GM23248 (cell line): ENCODE measurements around the gene MIAT. TPM values are rescaled to one million over a fixed set of nuclear protein-coding genes. Genes with fewer than 3 reads are reported as not detected.
A peak's percentile ranks its signal among the peaks of the same experiment; 100 is the strongest.
"Not testable (repeated sequence)": the region's sequence is repeated elsewhere in the genome, so short reads cannot be mapped to it uniquely, and the experiment has no call there.

ENCODE experiments used
- DNase-seq: peaks from one replicate; pipeline ENCODE4 v3.0.0-alpha.2; 2015
- H2AFZ ChIP-seq: fragments of 200-600 bp; sonication (generic); 2 replicates; pipeline ENCODE4 v1.6.1; 2016; ENCODE audit warnings: antibody characterized with exemption
- H3F3A ChIP-seq: fragments of 200-600 bp; sonication (generic); 2 replicates; pipeline ENCODE4 v1.6.1; 2016; ENCODE audit warnings: mild to moderate bottlenecking, antibody characterized with exemption, mixed run types; ENCODE audit not compliant: insufficient read depth
- H3K27ac ChIP-seq: fragments of 200-600 bp; sonication (generic); 2 replicates; pipeline ENCODE4 v1.5.1; 2016; ENCODE audit warnings: mild to moderate bottlenecking
- H3K27me3 ChIP-seq: fragments of 200-600 bp; sonication (generic); replicated peaks from 2 replicates; pipeline ENCODE4 v1.6.1; 2016; ENCODE audit warnings: mild to moderate bottlenecking; ENCODE audit not compliant: insufficient read depth
- H3K36me3 ChIP-seq: fragments of 200-600 bp; sonication (generic); 2 replicates; pipeline ENCODE4 v1.6.1; 2016; ENCODE audit warnings: low read depth, mild to moderate bottlenecking
- H3K4me1 ChIP-seq: fragments of 200-600 bp; sonication (generic); 2 replicates; pipeline ENCODE4 v1.6.1; 2016; ENCODE audit warnings: mild to moderate bottlenecking; ENCODE audit not compliant: insufficient read depth
- H3K4me2 ChIP-seq: fragments of 200-600 bp; sonication (generic); one replicate; pipeline ENCODE4 v1.6.1; 2016; ENCODE audit warnings: mild to moderate bottlenecking; ENCODE audit not compliant: unreplicated experiment
- H3K4me3 ChIP-seq: fragments of 200-600 bp; sonication (generic); 2 replicates; pipeline ENCODE4 v1.5.1; 2016; ENCODE audit warnings: mild to moderate bottlenecking
- H3K79me2 ChIP-seq: fragments of 200-600 bp; sonication (generic); 2 replicates; pipeline ENCODE4 v1.6.1; 2016; ENCODE audit warnings: mild to moderate bottlenecking; ENCODE audit not compliant: insufficient read depth
- H3K9ac ChIP-seq: fragments of 200-600 bp; sonication (generic); 2 replicates; pipeline ENCODE4 v1.6.1; 2016; ENCODE audit warnings: mild to moderate bottlenecking
- H3K9me2 ChIP-seq: fragments of 200-600 bp; sonication (generic); 2 replicates; pipeline ENCODE4 v1.6.1; 2016; ENCODE audit warnings: mixed run types, mild to moderate bottlenecking, moderate library complexity; ENCODE audit not compliant: insufficient read depth
- H3K9me3 ChIP-seq: fragments of 200-600 bp; sonication (generic); one replicate; pipeline ENCODE4 v1.6.1; 2017; ENCODE audit warnings: low read depth
- H4K20me1 ChIP-seq: fragments of 200-600 bp; sonication (generic); 2 replicates; pipeline ENCODE4 v1.6.0; 2016; ENCODE audit not compliant: insufficient read depth
- EZH2 ChIP-seq: fragments of 200-600 bp; sonication (generic); IDR thresholded peaks from 2 replicates; pipeline ENCODE4 v1.6.1; 2018; ENCODE audit warnings: antibody characterized with exemption, mild to moderate bottlenecking; ENCODE audit not compliant: insufficient read depth, poor library complexity, severe bottlenecking
- EZH2phosphoT487 ChIP-seq: fragments of 200-600 bp; sonication (generic); IDR thresholded peaks from 2 replicates; pipeline ENCODE4 v1.6.1; 2018; ENCODE audit warnings: antibody characterized with exemption, moderate library complexity, mild to moderate bottlenecking, low read depth; ENCODE audit not compliant: insufficient read depth
- WGBS, 2 experiments: methylation state at CpG; one replicate each; pipeline ENCODE4 v1.1.6; 2015 to 2017; ENCODE audit warnings: low lambda C conversion rate in 2 of 2, low coverage in 1 of 2; ENCODE audit errors: missing lambda C conversion rate in 2 of 2; 5-methylcytosine and 5-hydroxymethylcytosine counted together
- in situ Hi-C: fragments of 300-500 bp; cut with MboI; formaldehyde crosslinking; loops from 2 replicates; pipeline ENCODE4 v1.15.0; 2020
- polyA plus RNA-seq: library from polyadenylated mRNA; unstranded; fragments of >200 nt; fragmentation: Nextera tagmentation; extraction: Ambion mirVana; gene quantifications from 2 replicates; pipeline ENCODE4 v1.2.1, GENCODE V29; 2016
- total RNA-seq: library from RNA; depleted of rRNA; stranded (reverse); fragments of >200 nt; shearing (Covaris generic); gene quantifications from 2 replicates; pipeline ENCODE4 v1.2.3, GENCODE V29; 2014

Gene MIAT
- total and polyA plus RNA-seq, 2 experiments from 2014 or later, result 0.23 to 0.43 TPM

DNA sequence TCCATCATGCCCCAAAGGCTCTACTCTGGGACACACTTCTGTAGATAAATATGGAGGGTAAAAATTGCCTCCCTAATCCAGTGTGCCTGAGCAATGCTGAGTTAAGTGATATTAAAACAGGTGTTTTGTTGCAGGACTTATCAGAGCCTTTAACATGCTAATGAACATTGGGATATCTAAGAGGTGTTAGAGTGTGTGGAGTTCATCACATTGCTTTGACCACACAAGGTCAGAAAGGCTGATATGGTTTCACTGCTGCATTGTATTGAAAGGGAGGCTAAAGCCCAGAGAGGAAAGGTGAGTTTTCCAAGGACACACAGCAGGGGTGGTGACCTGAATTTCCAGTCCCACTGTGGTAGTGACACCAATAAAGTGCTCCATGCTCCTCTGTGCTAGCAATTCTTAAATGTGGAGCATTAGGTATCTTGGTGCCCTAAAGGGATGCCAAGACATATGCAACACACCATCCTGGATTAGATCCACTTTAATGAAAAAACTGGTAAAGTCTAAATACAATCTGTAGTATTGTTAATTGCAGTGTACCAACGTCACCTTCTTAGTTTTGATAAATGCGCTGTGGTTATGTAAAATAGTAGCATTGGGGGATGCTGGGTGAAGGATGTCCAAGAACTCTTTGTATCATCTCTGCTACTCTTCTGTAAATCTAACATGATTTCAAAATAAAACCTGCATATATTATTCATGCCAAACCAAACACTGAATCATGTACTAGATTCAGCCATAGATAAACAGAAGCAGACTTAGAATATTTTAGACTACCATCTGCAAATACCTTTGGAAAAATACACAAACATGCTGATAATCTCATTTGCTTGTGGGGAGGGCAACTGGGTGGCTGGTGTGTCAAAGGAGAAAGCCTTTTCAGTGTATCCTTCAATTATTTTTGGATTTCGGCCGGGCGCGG lies 45.8 kb downstream of the MIAT start:
- H3K4me2 ChIP-seq, result no peak overlapping the region
- no peaks in the 10 kb centered on the region for H3K9me3 ChIP-seq
- no peak overlapping the region for H2AFZ ChIP-seq
- peaks cover 11% of the 10 kb centered on the region for H3F3A ChIP-seq
- TF ChIP-seq EZH2phosphoT487 (no peak), EZH2 (no peak)
- H3K27me3 ChIP-seq, result no peaks in the 10 kb centered on the region
- peak; percentile 49 for DNase-seq
- WGBS, 2 experiments, result 86 to 90% methylated on average over 6 of the region's 6 CpGs
- H3K4me3 ChIP-seq, result no peak overlapping the region
- no peaks in the 10 kb centered on the region for H3K9me2 ChIP-seq
- no peak overlapping the region for H3K9ac ChIP-seq
- H3K79me2 ChIP-seq, result peaks cover 35% of the 10 kb centered on the region; the same call in 1 of the 2 replicates
- no peaks in the 10 kb centered on the region for H3K36me3 ChIP-seq
- H3K4me1 ChIP-seq, result peaks cover 9% of the 10 kb centered on the region
- in situ Hi-C loops, result no loop called here
- H4K20me1 ChIP-seq, result no peaks in the 10 kb centered on the region
- H3K27ac ChIP-seq, result no peak overlapping the region

DNA sequence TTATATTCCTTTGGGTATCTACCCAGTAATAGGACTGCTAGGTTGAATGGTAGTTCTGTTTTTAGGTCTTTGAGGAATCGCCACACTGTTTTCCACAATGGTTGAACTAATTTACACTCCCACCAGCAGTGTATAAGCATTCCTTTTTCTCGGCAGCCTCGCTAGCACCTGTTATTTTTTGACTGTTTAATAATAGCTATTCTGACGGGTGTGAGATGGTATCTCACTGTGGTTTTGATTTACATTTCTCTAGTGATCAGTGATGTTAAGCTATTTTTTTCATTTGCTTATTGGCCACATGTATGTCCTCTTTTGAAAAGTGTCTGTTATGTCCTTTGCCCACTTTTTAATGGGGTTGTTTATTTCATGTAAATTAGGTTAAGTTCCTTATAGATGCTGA lies 48.0 kb downstream of the MIAT start:
- H3K27ac ChIP-seq, in situ Hi-C loops, H3K36me3 ChIP-seq, H3K4me2 ChIP-seq, H2AFZ ChIP-seq, H3K9me3 ChIP-seq, H3K9ac ChIP-seq, H3K4me3 ChIP-seq, H3K27me3 ChIP-seq, DNase-seq, H4K20me1 ChIP-seq, H3K9me2 ChIP-seq: not testable (repeated sequence)
- peaks cover 31% of the 10 kb centered on the region for H3K4me1 ChIP-seq
- WGBS, 2 experiments, result 90 to 93% methylated on average over 4 of the region's 4 CpGs
- H3F3A ChIP-seq, result peaks cover 32% of the 10 kb centered on the region
- H3K79me2 ChIP-seq, result peaks cover 24% of the 10 kb centered on the region; the same call in 1 of the 2 replicates

DNA sequence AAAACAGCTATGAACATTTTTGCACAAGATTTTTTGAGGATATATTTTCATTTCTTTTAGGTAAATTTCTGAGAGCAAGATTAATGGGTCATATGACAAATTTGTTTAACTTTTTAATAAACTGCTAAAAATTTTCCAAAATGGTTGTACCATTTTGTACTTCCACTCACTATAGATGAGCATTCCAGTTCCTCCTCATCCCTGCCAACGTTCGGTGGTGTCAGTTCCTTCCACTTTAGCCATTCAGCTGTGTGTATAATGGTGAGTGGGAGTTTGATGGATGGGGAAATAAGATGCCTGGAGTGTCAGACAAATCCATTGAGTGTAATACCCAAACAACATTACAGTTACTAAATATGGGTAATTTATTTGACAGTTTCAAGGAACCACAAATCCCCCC lies 49.7 kb downstream of the MIAT start:
- 92 to 96% methylated on average over 2 of the region's 2 CpGs for WGBS, 2 experiments
- Histone ChIP-seq H3K4me3 (no peak overlapping the region), H3K9me3 (no peaks in the 10 kb centered on the region), H3K79me2 (peaks cover 24% of the 10 kb centered on the region; the same call in 1 of the 2 replicates), H3K9ac (no peak overlapping the region), H3K4me2 (no peak overlapping the region), H3K27ac (no peak overlapping the region), H3K4me1 (peaks cover 48% of the 10 kb centered on the region), H4K20me1 (no peaks in the 10 kb centered on the region), H3K27me3 (no peaks in the 10 kb centered on the region), H3K36me3 (no peaks in the 10 kb centered on the region), H3K9me2 (no peaks in the 10 kb centered on the region), H2AFZ (no peak overlapping the region), H3F3A (peaks cover 49% of the 10 kb centered on the region)
- TF ChIP-seq EZH2, result no peak
- no peak for TF ChIP-seq EZH2phosphoT487
- in situ Hi-C loops, result no loop called here
- no peak for DNase-seq

DNA sequence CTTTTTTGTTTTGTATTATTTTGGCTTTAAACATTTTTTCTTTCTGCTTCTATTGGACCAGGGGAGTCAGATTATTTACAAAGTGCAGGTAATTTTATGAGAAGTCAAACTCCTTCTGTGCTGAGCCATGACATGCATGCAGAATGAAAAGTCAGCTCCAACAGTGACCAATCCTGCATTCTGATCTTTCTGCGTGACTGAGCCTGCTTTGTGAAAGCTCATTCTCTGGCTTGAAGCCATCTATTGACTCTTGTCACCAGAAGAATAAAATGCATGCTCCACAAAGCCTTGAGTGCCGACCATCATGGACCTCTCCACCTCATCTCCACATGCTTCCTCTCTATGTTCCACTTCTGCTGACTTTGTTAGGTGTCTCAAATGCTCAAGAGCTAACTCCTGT lies 50.2 kb downstream of the MIAT start:
- no peaks in the 10 kb centered on the region for H4K20me1 ChIP-seq
- TF ChIP-seq EZH2 (no peak), EZH2phosphoT487 (no peak)
- no peak for DNase-seq
- WGBS, 2 experiments, result 100% methylated on average over 2 of the region's 2 CpGs
- H3K4me3 ChIP-seq, result no peak overlapping the region
- H3K27me3 ChIP-seq, result no peaks in the 10 kb centered on the region
- peaks cover 51% of the 10 kb centered on the region for H3F3A ChIP-seq
- H3K9ac ChIP-seq, result no peak overlapping the region
- no peak overlapping the region for H2AFZ ChIP-seq
- no peak overlapping the region for H3K4me2 ChIP-seq
- no peak overlapping the region for H3K27ac ChIP-seq
- peaks cover 53% of the 10 kb centered on the region for H3K4me1 ChIP-seq
- no peaks in the 10 kb centered on the region for H3K9me3 ChIP-seq
- no peaks in the 10 kb centered on the region for H3K9me2 ChIP-seq
- no peaks in the 10 kb centered on the region for H3K36me3 ChIP-seq
- peaks cover 24% of the 10 kb centered on the region; the same call in 1 of the 2 replicates for H3K79me2 ChIP-seq
- in situ Hi-C loops, result no loop called here
